GM23248 (cell line): ENCODE data around the gene CCDC180. TPM values are rescaled to one million over a fixed set of nuclear protein-coding genes. Genes with fewer than 3 reads are reported as not detected.
A peak's percentile ranks its signal among the peaks of the same experiment; 100 is the strongest.

Experiments
- DNase-seq: peaks from one replicate; pipeline ENCODE4 v3.0.0-alpha.2; 2015
- H2AFZ ChIP-seq: fragments of 200-600 bp; sonication (generic); 2 replicates; pipeline ENCODE4 v1.6.1; 2016; ENCODE audit warnings: antibody characterized with exemption
- H3F3A ChIP-seq: fragments of 200-600 bp; sonication (generic); 2 replicates; pipeline ENCODE4 v1.6.1; 2016; ENCODE audit warnings: mild to moderate bottlenecking, antibody characterized with exemption, mixed run types; ENCODE audit not compliant: insufficient read depth
- H3K27ac ChIP-seq: fragments of 200-600 bp; sonication (generic); 2 replicates; pipeline ENCODE4 v1.5.1; 2016; ENCODE audit warnings: mild to moderate bottlenecking
- H3K27me3 ChIP-seq: fragments of 200-600 bp; sonication (generic); replicated peaks from 2 replicates; pipeline ENCODE4 v1.6.1; 2016; ENCODE audit warnings: mild to moderate bottlenecking; ENCODE audit not compliant: insufficient read depth
- H3K36me3 ChIP-seq: fragments of 200-600 bp; sonication (generic); 2 replicates; pipeline ENCODE4 v1.6.1; 2016; ENCODE audit warnings: low read depth, mild to moderate bottlenecking
- H3K4me1 ChIP-seq: fragments of 200-600 bp; sonication (generic); 2 replicates; pipeline ENCODE4 v1.6.1; 2016; ENCODE audit warnings: mild to moderate bottlenecking; ENCODE audit not compliant: insufficient read depth
- H3K4me2 ChIP-seq: fragments of 200-600 bp; sonication (generic); one replicate; pipeline ENCODE4 v1.6.1; 2016; ENCODE audit warnings: mild to moderate bottlenecking; ENCODE audit not compliant: unreplicated experiment
- H3K4me3 ChIP-seq: fragments of 200-600 bp; sonication (generic); 2 replicates; pipeline ENCODE4 v1.5.1; 2016; ENCODE audit warnings: mild to moderate bottlenecking
- H3K79me2 ChIP-seq: fragments of 200-600 bp; sonication (generic); 2 replicates; pipeline ENCODE4 v1.6.1; 2016; ENCODE audit warnings: mild to moderate bottlenecking; ENCODE audit not compliant: insufficient read depth
- H3K9ac ChIP-seq: fragments of 200-600 bp; sonication (generic); 2 replicates; pipeline ENCODE4 v1.6.1; 2016; ENCODE audit warnings: mild to moderate bottlenecking
- H3K9me2 ChIP-seq: fragments of 200-600 bp; sonication (generic); 2 replicates; pipeline ENCODE4 v1.6.1; 2016; ENCODE audit warnings: mixed run types, mild to moderate bottlenecking, moderate library complexity; ENCODE audit not compliant: insufficient read depth
- H3K9me3 ChIP-seq: fragments of 200-600 bp; sonication (generic); one replicate; pipeline ENCODE4 v1.6.1; 2017; ENCODE audit warnings: low read depth
- H4K20me1 ChIP-seq: fragments of 200-600 bp; sonication (generic); 2 replicates; pipeline ENCODE4 v1.6.0; 2016; ENCODE audit not compliant: insufficient read depth
- EZH2 ChIP-seq: fragments of 200-600 bp; sonication (generic); IDR thresholded peaks from 2 replicates; pipeline ENCODE4 v1.6.1; 2018; ENCODE audit warnings: antibody characterized with exemption, mild to moderate bottlenecking; ENCODE audit not compliant: insufficient read depth, poor library complexity, severe bottlenecking
- EZH2phosphoT487 ChIP-seq: fragments of 200-600 bp; sonication (generic); IDR thresholded peaks from 2 replicates; pipeline ENCODE4 v1.6.1; 2018; ENCODE audit warnings: antibody characterized with exemption, moderate library complexity, mild to moderate bottlenecking, low read depth; ENCODE audit not compliant: insufficient read depth
- WGBS, 2 experiments: methylation state at CpG; one replicate each; pipeline ENCODE4 v1.1.6; 2015 to 2017; ENCODE audit warnings: low lambda C conversion rate in 2 of 2, low coverage in 1 of 2; ENCODE audit errors: missing lambda C conversion rate in 2 of 2; 5-methylcytosine and 5-hydroxymethylcytosine counted together
- in situ Hi-C: fragments of 300-500 bp; cut with MboI; formaldehyde crosslinking; loops from 2 replicates; pipeline ENCODE4 v1.15.0; 2020
- polyA plus RNA-seq: library from polyadenylated mRNA; unstranded; fragments of >200 nt; fragmentation: Nextera tagmentation; extraction: Ambion mirVana; gene quantifications from 2 replicates; pipeline ENCODE4 v1.2.1, GENCODE V29; 2016
- total RNA-seq: library from RNA; depleted of rRNA; stranded (reverse); fragments of >200 nt; shearing (Covaris generic); gene quantifications from 2 replicates; pipeline ENCODE4 v1.2.3, GENCODE V29; 2014

The CCDC180 gene
- total and polyA plus RNA-seq, 2 experiments from 2014 or later = 0.11 to 0.29 TPM

- Histone ChIP-seq H3K9me2 (no peaks in the 10 kb centered on the region), H3K4me1 (0 out of 2 replicates have a peak, but pooled peaks cover 8% of the 10 kb centered on the region), H3K79me2 (no peaks in the 10 kb centered on the region), H2AFZ (no peak overlapping the region), H3K4me2 (no peak overlapping the region), H4K20me1 (no peaks in the 10 kb centered on the region), H3K27ac (no peak overlapping the region), H3K4me3 (no peak overlapping the region), H3K27me3 (no peaks in the 10 kb centered on the region), H3K9ac (no peak overlapping the region), H3F3A (no peaks in the 10 kb centered on the region), H3K9me3 (no peaks in the 10 kb centered on the region), H3K36me3 (no peaks in the 10 kb centered on the region)
- TF ChIP-seq EZH2 (no peak), EZH2phosphoT487 (no peak)
- in situ Hi-C loops = no loop called here
- no peak for DNase-seq
- WGBS, 2 experiments = 79 to 80% methylated on average over 7 of the region's 7 CpGs
These were observed 1.8 kb upstream of the CCDC180 start for GRCh38 chr9:97305501-97306298.

GRCh38 chr9:97307091-97307490, 368 bp upstream of the CCDC180 start:
- Histone ChIP-seq H3K4me3 (peak overlapping the region; percentile 54), H3K9me3 (no peaks in the 10 kb centered on the region), H3K4me2 (peak overlapping the region; percentile 77), H3K27me3 (no peaks in the 10 kb centered on the region), H3K9ac (peak overlapping the region; percentile 14), H3K36me3 (no peaks in the 10 kb centered on the region), H3K9me2 (no peaks in the 10 kb centered on the region), H3K27ac (no peak overlapping the region), H3K4me1 (0 out of 2 replicates have a peak, but pooled peaks cover 8% of the 10 kb centered on the region), H3K79me2 (no peaks in the 10 kb centered on the region), H2AFZ (peak overlapping the region; percentile 67), H3F3A (no peaks in the 10 kb centered on the region), H4K20me1 (no peaks in the 10 kb centered on the region)
- in situ Hi-C loops = no loop called here
- WGBS, 2 experiments = 1 to 3% methylated on average over 18 to 19 of the region's 19 CpGs
- peak; percentile 86 for DNase-seq
- TF ChIP-seq EZH2 (no peak), EZH2phosphoT487 (no peak)

- no peaks in the 10 kb centered on the region for H3F3A ChIP-seq
- no peak overlapping the region for H3K9ac ChIP-seq
- no peaks in the 10 kb centered on the region for H3K79me2 ChIP-seq
- H3K4me2 ChIP-seq = no peak overlapping the region
- in situ Hi-C loops = no loop called here
- no peaks in the 10 kb centered on the region for H3K9me3 ChIP-seq
- WGBS, 2 experiments = 81 to 88% methylated on average over 5 of the region's 5 CpGs
- no peaks in the 10 kb centered on the region for H3K9me2 ChIP-seq
- TF ChIP-seq EZH2 = no peak
- no peak for TF ChIP-seq EZH2phosphoT487
- 0 out of 2 replicates have a peak, but pooled peaks cover 8% of the 10 kb centered on the region for H3K4me1 ChIP-seq
- H3K27me3 ChIP-seq = no peaks in the 10 kb centered on the region
- H3K4me3 ChIP-seq = no peak overlapping the region
- H3K27ac ChIP-seq = no peak overlapping the region
- no peak for DNase-seq
- H3K36me3 ChIP-seq = no peaks in the 10 kb centered on the region
- H4K20me1 ChIP-seq = no peaks in the 10 kb centered on the region
- H2AFZ ChIP-seq = no peak overlapping the region
These were observed 1.8 kb downstream of the CCDC180 start for GRCh38 chr9:97309260-97309659.

GRCh38 chr9:97310023-97310422, 2.6 kb downstream of the CCDC180 start:
- 0 out of 2 replicates have a peak, but pooled peaks cover 8% of the 10 kb centered on the region for H3K4me1 ChIP-seq
- 77 to 90% methylated on average over 2 of the region's 2 CpGs for WGBS, 2 experiments

More at GRCh38 chr9:97310023-97310422, 2.6 kb downstream of the CCDC180 start:
- H3K4me2 ChIP-seq = no peak overlapping the region
- no peaks in the 10 kb centered on the region for H3F3A ChIP-seq
- no peaks in the 10 kb centered on the region for H3K9me2 ChIP-seq
- no peaks in the 10 kb centered on the region for H3K36me3 ChIP-seq
- no peaks in the 10 kb centered on the region for H3K27me3 ChIP-seq
- TF ChIP-seq EZH2 (no peak), EZH2phosphoT487 (no peak)
- H2AFZ ChIP-seq = no peak overlapping the region
- no peak overlapping the region for H3K27ac ChIP-seq
- no peak overlapping the region for H3K9ac ChIP-seq
- H3K9me3 ChIP-seq = no peaks in the 10 kb centered on the region
- in situ Hi-C loops = no loop called here
- no peaks in the 10 kb centered on the region for H4K20me1 ChIP-seq
- no peak for DNase-seq
- H3K79me2 ChIP-seq = no peaks in the 10 kb centered on the region
- no peak overlapping the region for H3K4me3 ChIP-seq
